ENCODE measurements around the gene SLC2A4RG. TPM values are rescaled to one million over a fixed set of nuclear protein-coding genes. Genes with fewer than 3 reads are reported as not detected.

Gene SLC2A4RG
- total and polyA plus RNA-seq, 2 of the 13 experiments (the other 11 are each of a cell fraction or from before 2014, with no cell fraction given): 91.4 to 95.9 TPM

DNA sequence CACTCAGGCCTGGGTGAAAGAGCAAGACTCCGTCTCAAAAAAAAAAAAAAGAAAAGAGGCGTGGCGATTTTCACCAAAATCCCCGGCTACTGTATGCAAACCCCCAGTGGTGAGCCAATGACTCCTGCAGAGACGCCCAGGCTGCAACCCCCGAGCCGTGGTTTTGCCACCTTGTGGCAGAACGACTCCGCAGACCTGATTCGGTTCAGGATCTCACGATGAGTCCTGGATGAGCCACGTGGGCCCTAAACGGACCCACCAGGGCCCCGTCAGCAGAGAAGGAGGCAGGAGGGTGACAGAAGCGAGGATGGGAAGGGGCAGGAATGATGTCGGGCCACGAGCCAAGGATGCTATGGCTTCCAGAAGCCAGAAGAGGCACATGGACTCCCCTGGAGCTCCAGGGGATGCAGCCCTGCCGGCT, 42.5 kb downstream of the SLC2A4RG start (continued):
- TF ChIP-seq CENPT (CRISPR knock-in tag; IDR thresholded peaks at IDR 0.05; ENCODE audit: low read depth) (no peak), HES4 (CRISPR knock-in tag; IDR thresholded peaks at IDR 0.05; ENCODE audit: borderline replicate concordance) (no peak), KDM5B (CRISPR knock-in tag; IDR thresholded peaks at IDR 0.05; ENCODE audit: borderline replicate concordance) (peak; percentile 16; the same call in 1 of the 2 replicates), JUND (CRISPR knock-in tag; IDR thresholded peaks at IDR 0.05) (no peak), RARA (CRISPR knock-in tag; IDR thresholded peaks at IDR 0.05) (peak; percentile 22; the same call in 1 of the 2 replicates), ZNF691 (CRISPR knock-in tag; IDR thresholded peaks at IDR 0.05; ENCODE audit: borderline replicate concordance, low read depth) (no peak), KLF13 (CRISPR knock-in tag; IDR thresholded peaks at IDR 0.05) (no peak), ZNF441 (CRISPR knock-in tag; IDR thresholded peaks at IDR 0.05; ENCODE audit: borderline replicate concordance) (no peak), ZNF484 (CRISPR knock-in tag; IDR thresholded peaks at IDR 0.05; ENCODE audit: borderline replicate concordance, low read depth) (no peak), ZNF275 (CRISPR knock-in tag; IDR thresholded peaks at IDR 0.05; ENCODE audit: borderline replicate concordance) (no peak), GATAD2A (CRISPR knock-in tag; IDR thresholded peaks at IDR 0.05) (0 out of 2 replicates have a peak, but pooled peaks have one; percentile 21), EEA1 (CRISPR knock-in tag; IDR thresholded peaks at IDR 0.05; ENCODE audit: borderline replicate concordance) (no peak), SP5 (CRISPR knock-in tag; IDR thresholded peaks at IDR 0.05; ENCODE audit: borderline replicate concordance, low read depth) (peak; percentile 28; the same call in 1 of the 2 replicates), ZNF709 (CRISPR knock-in tag; IDR thresholded peaks at IDR 0.05) (no peak), BCLAF1 (IDR thresholded peaks at IDR 0.05) (no peak), ZNF350 (CRISPR knock-in tag; IDR thresholded peaks at IDR 0.05; ENCODE audit: borderline replicate concordance, low read depth) (no peak), ZNF331 (CRISPR knock-in tag; IDR thresholded peaks at IDR 0.05) (peak; percentile 25; the same call in 1 of the 2 replicates), ZNF292 (CRISPR knock-in tag; IDR thresholded peaks at IDR 0.05; ENCODE audit: borderline replicate concordance, low read depth) (no peak), ZBTB7B (CRISPR knock-in tag; IDR thresholded peaks at IDR 0.05) (0 out of 2 replicates have a peak, but pooled peaks have one; percentile 28), SALL1 (CRISPR knock-in tag; IDR thresholded peaks at IDR 0.05) (0 out of 2 replicates have a peak, but pooled peaks have one; percentile 18)
- TF ChIP-seq, protein P1, sequence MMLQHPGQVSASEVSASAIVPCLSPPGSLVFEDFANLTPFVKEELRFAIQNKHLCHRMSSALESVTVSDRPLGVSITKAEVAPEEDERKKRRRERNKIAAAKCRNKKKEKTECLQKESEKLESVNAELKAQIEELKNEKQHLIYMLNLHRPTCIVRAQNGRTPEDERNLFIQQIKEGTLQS (CRISPR knock-in tag; IDR thresholded peaks at IDR 0.05): no peak
- TF ChIP-seq, protein P2, sequence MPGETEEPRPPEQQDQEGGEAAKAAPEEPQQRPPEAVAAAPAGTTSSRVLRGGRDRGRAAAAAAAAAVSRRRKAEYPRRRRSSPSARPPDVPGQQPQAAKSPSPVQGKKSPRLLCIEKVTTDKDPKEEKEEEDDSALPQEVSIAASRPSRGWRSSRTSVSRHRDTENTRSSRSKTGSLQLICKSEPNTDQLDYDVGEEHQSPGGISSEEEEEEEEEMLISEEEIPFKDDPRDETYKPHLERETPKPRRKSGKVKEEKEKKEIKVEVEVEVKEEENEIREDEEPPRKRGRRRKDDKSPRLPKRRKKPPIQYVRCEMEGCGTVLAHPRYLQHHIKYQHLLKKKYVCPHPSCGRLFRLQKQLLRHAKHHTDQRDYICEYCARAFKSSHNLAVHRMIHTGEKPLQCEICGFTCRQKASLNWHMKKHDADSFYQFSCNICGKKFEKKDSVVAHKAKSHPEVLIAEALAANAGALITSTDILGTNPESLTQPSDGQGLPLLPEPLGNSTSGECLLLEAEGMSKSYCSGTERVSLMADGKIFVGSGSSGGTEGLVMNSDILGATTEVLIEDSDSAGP (CRISPR knock-in tag; IDR thresholded peaks at IDR 0.05; ENCODE audit: borderline replicate concordance): peak; percentile 30; the same call in 1 of the 2 replicates

Measured in HepG2 (cell line).